K562 (cell line): ENCODE results near the gene HTR6. TPM values are rescaled to one million over a fixed set of nuclear protein-coding genes. Genes with fewer than 3 reads are reported as not detected.

Experiments used
- ATAC-seq: fragments of 200-7000 bp; cut with Tn5 transposase; 3 replicates; pipeline ENCODE4 v1.9.1; 2020; ENCODE audit warnings: moderate library complexity
- BruUV-seq: library from RNA; stranded (reverse); fragments of 400-500 nt; replicated peaks from 2 replicates; lab custom pipeline; 2021; lab: Mats Ljungman, UMichigan
- CTCF ChIA-PET: fragments of 300-600 bp; formaldehyde crosslinking; extraction: SDS; loops from one replicate; lab custom pipeline; 2021; ENCODE audit warnings: low intra/inter-chr PET ratio; lab: Yijun Ruan, JAX
- POLR2A ChIA-PET: fragments of 300-600, 350-650 bp; sonication (Branson Sonifier 250); formaldehyde crosslinking; extraction: SDS; loops from one replicate; lab custom pipeline; 2021; ENCODE audit warnings: antibody characterized with exemption, inconsistent platforms; lab: Yijun Ruan, JAX
- DNase-seq, 4 experiments: peaks; one replicate each; pipeline versions ENCODE4 v3.0.0 to v3.0.0-alpha.2; 2011 to 2018; ENCODE audit warnings: low spot score in 3 of 4, mixed read lengths in 3 of 4; ENCODE audit errors: extremely low read depth in 1 of 4
- FAIRE-seq: peaks from 2 replicates; lab custom pipeline; 2011; peaks lifted over from hg19 to GRCh38; lab: Jason Lieb, UNC
- H2AFZ ChIP-seq: 2 replicates; pipeline ENCODE4 v1.6.0; 2011; ENCODE audit warnings: low read depth, low read length, control low read depth, inconsistent platforms
- H3K27ac ChIP-seq: fragments of 200-600 bp; 3 replicates; pipeline ENCODE4 v1.8.0; 2011; ENCODE audit warnings: low read depth, mild to moderate bottlenecking, control low read depth, inconsistent platforms, low read length, moderate library complexity, mixed read lengths; ENCODE audit errors: extremely low read depth
- H3K27me3 ChIP-seq, 2 experiments: fragments of 300-600 bp in 1 of 2; 2 replicates in 1 of 2; 3 replicates in 1 of 2; pipeline versions ENCODE4 v1.6.0 to v1.8.0; 2011; ENCODE audit warnings: inconsistent platforms in 2 of 2, low read length in 2 of 2, mild to moderate bottlenecking in 1 of 2, mixed read lengths in 1 of 2, moderate library complexity in 1 of 2; ENCODE audit not compliant: control insufficient read depth in 2 of 2, insufficient read depth in 2 of 2
- H3K36me3 ChIP-seq: fragments of 300-600 bp; 3 replicates; pipeline ENCODE4 v1.8.0; 2011; ENCODE audit warnings: mild to moderate bottlenecking, low read length, inconsistent platforms; ENCODE audit not compliant: control insufficient read depth, insufficient read depth
- H3K4me1 ChIP-seq, 2 experiments: fragments of 200-600 bp in 1 of 2; replicated peaks in 1 of 2; 2 replicates in 1 of 2; 3 replicates in 1 of 2; pipeline versions ENCODE4 v1.5.1 to v1.8.0; 2011; ENCODE audit warnings: inconsistent platforms in 2 of 2, low read length in 2 of 2, mild to moderate bottlenecking in 1 of 2, mixed read lengths in 1 of 2, moderate library complexity in 1 of 2; ENCODE audit not compliant: control insufficient read depth in 2 of 2, insufficient read depth in 2 of 2
- H3K4me2 ChIP-seq: 2 replicates; pipeline ENCODE4 v1.6.1; 2011; ENCODE audit warnings: low read length, control low read depth, inconsistent platforms, mixed read lengths; ENCODE audit not compliant: insufficient read depth
- H3K4me3 ChIP-seq: fragments of 200-600 bp; sonication (generic), shearing (Covaris generic); 2 replicates; pipeline ENCODE4 v1.5.1; 2016; ENCODE audit warnings: control low read depth, inconsistent platforms
- H3K79me2 ChIP-seq: fragments of 200-600 bp; 3 replicates; pipeline ENCODE4 v1.8.0; 2011; ENCODE audit warnings: low read length, inconsistent platforms; ENCODE audit not compliant: control insufficient read depth, insufficient read depth
- H3K9ac ChIP-seq, 2 experiments: 2 replicates each; pipeline versions ENCODE4 v1.6.0 to v1.6.1; 2011; ENCODE audit warnings: low read depth in 2 of 2, low read length in 2 of 2, control low read depth in 1 of 2, inconsistent platforms in 1 of 2, mild to moderate bottlenecking in 1 of 2, mixed read lengths in 1 of 2; ENCODE audit not compliant: insufficient read depth in 1 of 2
- H3K9me1 ChIP-seq: one replicate; pipeline ENCODE4 v1.6.0; 2011; ENCODE audit warnings: inconsistent platforms, mild to moderate bottlenecking, low read length, moderate library complexity; ENCODE audit not compliant: control insufficient read depth, insufficient read depth
- H3K9me3 ChIP-seq: replicated peaks from 2 replicates; pipeline ENCODE4 v1.5.1; 2011; ENCODE audit warnings: low read depth, low read length, inconsistent platforms; ENCODE audit not compliant: control insufficient read depth, insufficient read depth
- H4K20me1 ChIP-seq: replicated peaks from 2 replicates; pipeline ENCODE4 v1.6.1; 2011; ENCODE audit warnings: low read length, inconsistent platforms, mixed read lengths; ENCODE audit not compliant: control insufficient read depth, insufficient read depth
- HMG20B ChIP-seq: fragments of 250-450 bp; sonication (Bioruptor Pico); IDR thresholded peaks from 2 replicates; pipeline ENCODE4 v1.5.0; 2021; ENCODE audit warnings: mild to moderate bottlenecking
- HMGXB4 ChIP-seq: sonication (generic); formaldehyde crosslinking; IDR thresholded peaks from 2 replicates; pipeline ENCODE4 v1.8.1; 2023; ENCODE audit warnings: mild to moderate bottlenecking, missing genetic modification reagents
- MAX ChIP-seq: sonication (generic); formaldehyde crosslinking; IDR thresholded peaks from 2 replicates; pipeline ENCODE4 v1.9.0; 2022; ENCODE audit warnings: mild to moderate bottlenecking, missing genetic modification reagents
- ZNF263 ChIP-seq: sonication (generic); formaldehyde crosslinking; IDR thresholded peaks from 2 replicates; pipeline ENCODE4 v1.8.0; 2022; ENCODE audit warnings: mild to moderate bottlenecking, missing genetic modification reagents, borderline replicate concordance
- WGBS: fragments of 100-300 bp; shearing (Covaris generic); methylation state at CpG from one replicate; pipeline ENCODE4 v1.1.6; 2016; ENCODE audit warnings: low coverage, mixed read lengths; ENCODE audit not compliant: insufficient coverage; ENCODE audit errors: missing lambda C conversion rate; 5-methylcytosine and 5-hydroxymethylcytosine counted together
- in situ Hi-C: fragments of 300-500 bp; cut with MboI; formaldehyde crosslinking; loops from 4 replicates; pipeline ENCODE4 v1.15.0; 2018; ENCODE audit warnings: inconsistent platforms, mixed read lengths
- intact Hi-C: fragments of 100-400 bp; cut with micrococcal nuclease; formaldehyde crosslinking; loops from 2 replicates; pipeline ENCODE4 v1.14.2; 2022
- polyA plus RNA-seq, 8 experiments: library from polyadenylated mRNA; depleted of rRNA in 4 of 8; stranded (reverse) in 5 of 8; unstranded in 3 of 8; fragments of >200 nt; fragmentation: Nextera tagmentation in 2 of 8; fragmentation: Illumina TruSeq in 1 of 8; extraction: Ambion mirVana in 2 of 8; extraction: Trizol in 1 of 8; gene quantifications; 2 replicates each; pipeline versions ENCODE4 v1.2.1 to v1.2.3, GENCODE V29; 2011 to 2014; ENCODE audit warnings: inconsistent platforms in 1 of 8, missing spikeins in 1 of 8
- total RNA-seq, 7 experiments: library from RNA; depleted of rRNA in 6 of 7; stranded (reverse); fragments of >200 nt in 6 of 7; fragmentation: Illumina TruSeq in 2 of 7; extraction: Trizol in 2 of 7; gene quantifications; 2 replicates each; pipeline versions ENCODE4 v1.2.1 to v1.2.3, GENCODE V29; 2011 to 2021; ENCODE audit warnings: low replicate concordance in 1 of 7

The HTR6 gene
- total and polyA plus RNA-seq, 9 of the 15 experiments (the other 6 are each of a cell fraction or from before 2014, with no cell fraction given): not detected

GRCh38 chr1:19650416-19651140, 14.1 kb upstream of the HTR6 start:
- Histone ChIP-seq H3K9ac (peak overlapping the region; percentile 35 to 64; a peak in 3 of 4 replicates), H3K9me1 (no peaks in the 10 kb centered on the region), H3K4me1 (peaks cover 15 to 27% of the 10 kb centered on the region in 2 experiments; a peak in 4 of 5 replicates), H4K20me1 (peaks cover 3% of the 10 kb centered on the region; the same call in 1 of the 2 replicates), H3K9me3 (no peaks in the 10 kb centered on the region), H3K4me2 (peak overlapping the region; percentile 59; the same call in 1 of the 2 replicates), H3K36me3 (no peaks in the 10 kb centered on the region), H3K27me3 (peaks cover 0 to 12% of the 10 kb centered on the region in 2 experiments; a peak in 2 of 5 replicates), H3K4me3 (no peak overlapping the region), H3K79me2 (no peaks in the 10 kb centered on the region), H2AFZ (peak overlapping the region; percentile 86), H3K27ac (no peak overlapping the region)
- ATAC-seq (peak; percentile 11), DNase-seq (peak; percentile 27 to 49 (median 38)), FAIRE-seq (no peak)
- 41% methylated on average over 12 of the region's 12 CpGs for WGBS
- CTCF ChIA-PET: interaction anchor here (0.7 to 2.7 kb wide), 7 partner anchors 259 to 766 kb away, joined by 3 to 29 read pairs (median 7); no protein-coding TSS in a partner anchor
- POLR2A ChIA-PET: interaction anchor here (0.5 to 1.1 kb wide), 6 partner anchors 12 to 399 kb away, joined by 3 to 5 read pairs (median 4); partner anchors contain the start of genes AKR7A2, EMC1, MRTO4 and SLC66A1
- BruUV-seq: no TSS peak
- no peak for TF ChIP-seq HMG20B (CRISPR knock-in tag)
- peak; percentile 11; the same call in 1 of the 2 replicates for TF ChIP-seq MAX (CRISPR knock-in tag)
- TF ChIP-seq ZNF263: 0 out of 2 replicates have a peak, but pooled peaks have one; percentile 7
- TF ChIP-seq HMGXB4 (CRISPR knock-in tag): 0 out of 2 replicates have a peak, but pooled peaks have one; percentile 61
- in situ Hi-C loops: loop anchor here (5.0 to 25.0 kb wide), 6 partner anchors 308 to 1038 kb away; no protein-coding TSS in a partner anchor
- intact Hi-C loops: loop anchor here (1.0 to 10.0 kb wide), 4 partner anchors 259 to 746 kb away; partner anchors contain the start of genes ALDH4A1, EMC1 and MRTO4
